Upper lobe of left lung (tissue), 6 donors: ENCODE data around the gene PLCB4. TPM values are rescaled to one million over a fixed set of nuclear protein-coding genes. Genes with fewer than 3 reads are reported as not detected.
A peak's percentile ranks its signal among the peaks of the same experiment; 100 is the strongest.
"Not testable (repeated sequence)": the region's sequence is repeated elsewhere in the genome, so short reads cannot be mapped to it uniquely, and the experiment has no call there.

Experiments used
- ATAC-seq, 2 donors: fragments of 200-7000 bp; cut with Tn5 transposase; one replicate each; pipeline ENCODE4 v1.9.1; 2022; ENCODE audit warnings: mild to moderate bottlenecking in 2 of 2, moderate library complexity in 2 of 2; ENCODE audit not compliant: low FRiP score in 2 of 2
- DNase-seq, 2 donors: peaks; one replicate each; pipeline ENCODE4 v3.0.0-alpha.2; 2019 to 2020
- H3K27ac ChIP-seq, 4 donors: fragments of 200-600 bp; sonication (generic); one replicate each; pipeline ENCODE4 v1.5.1; 2016 to 2019
- H3K27me3 ChIP-seq, 4 donors: fragments of 200-600 bp; sonication (generic); one replicate each; pipeline ENCODE4 v1.5.1; 2017 to 2019
- H3K36me3 ChIP-seq, 4 donors: fragments of 200-600 bp; sonication (generic); one replicate each; pipeline ENCODE4 v1.5.1; 2016 to 2019
- H3K4me1 ChIP-seq, 4 donors: fragments of 200-600 bp; sonication (generic); one replicate each; pipeline ENCODE4 v1.5.1; 2018 to 2019
- H3K4me3 ChIP-seq, 4 donors: fragments of 200-600 bp; sonication (generic); one replicate each; pipeline ENCODE4 v1.5.1; 2017 to 2019; ENCODE audit warnings: mild to moderate bottlenecking in 2 of 4, moderate library complexity in 1 of 4
- H3K9me3 ChIP-seq, 4 donors: fragments of 200-600 bp; sonication (generic); one replicate each; pipeline ENCODE4 v1.5.1; 2018 to 2019
- EP300 ChIP-seq, 4 donors: sonication (generic); formaldehyde crosslinking; IDR thresholded peaks; one replicate each; pipeline ENCODE4 v1.5.1; 2017; ENCODE audit warnings: antibody characterized with exemption in 4 of 4, control low read depth in 2 of 4
- POLR2A ChIP-seq, 4 donors: fragments of 450-650 bp; IDR thresholded peaks; one replicate each; pipeline ENCODE4 v1.5.1; 2016 to 2017; ENCODE audit warnings: antibody characterized with exemption in 4 of 4, mild to moderate bottlenecking in 2 of 4
- POLR2AphosphoS5 ChIP-seq, 2 donors: sonication (generic); formaldehyde crosslinking; IDR thresholded peaks; one replicate each; pipeline ENCODE4 v1.5.1; 2017; ENCODE audit warnings: antibody characterized with exemption in 2 of 2
- WGBS, 2 donors: methylation state at CpG; one replicate each; pipeline ENCODE4 v1.1.5; 2017 to 2018; 5-methylcytosine and 5-hydroxymethylcytosine counted together
- total RNA-seq, 6 donors: library from RNA; depleted of rRNA in 4 of 6; stranded (reverse); fragments of >200 nt in 4 of 6; gene quantifications; one replicate each; pipeline versions ENCODE4 v1.1.0 to v1.2.1, GENCODE V29; 2016 to 2021
- TF ChIP-seq, protein P1 (sequence below), 6 experiments: fragments of 450-650 bp in 4 of 6; fragments of 200-600 bp in 2 of 6; sonication (generic) in 2 of 6; IDR thresholded peaks; one replicate each; pipeline ENCODE4 v1.5.1; 2016 to 2019; ENCODE audit warnings: antibody characterized with exemption in 6 of 6
- donor health status: DM: no; HTN: no; CAD: no; lungs with moderate emphysema.
- donor health status: DM: no; HTN: yes; CAD: no; lungs with severe emphysema.

PLCB4 gene
- total RNA-seq, 6 donors from 2014 or later, result 5.7 to 15.2 (median 8.2) TPM

DNA sequence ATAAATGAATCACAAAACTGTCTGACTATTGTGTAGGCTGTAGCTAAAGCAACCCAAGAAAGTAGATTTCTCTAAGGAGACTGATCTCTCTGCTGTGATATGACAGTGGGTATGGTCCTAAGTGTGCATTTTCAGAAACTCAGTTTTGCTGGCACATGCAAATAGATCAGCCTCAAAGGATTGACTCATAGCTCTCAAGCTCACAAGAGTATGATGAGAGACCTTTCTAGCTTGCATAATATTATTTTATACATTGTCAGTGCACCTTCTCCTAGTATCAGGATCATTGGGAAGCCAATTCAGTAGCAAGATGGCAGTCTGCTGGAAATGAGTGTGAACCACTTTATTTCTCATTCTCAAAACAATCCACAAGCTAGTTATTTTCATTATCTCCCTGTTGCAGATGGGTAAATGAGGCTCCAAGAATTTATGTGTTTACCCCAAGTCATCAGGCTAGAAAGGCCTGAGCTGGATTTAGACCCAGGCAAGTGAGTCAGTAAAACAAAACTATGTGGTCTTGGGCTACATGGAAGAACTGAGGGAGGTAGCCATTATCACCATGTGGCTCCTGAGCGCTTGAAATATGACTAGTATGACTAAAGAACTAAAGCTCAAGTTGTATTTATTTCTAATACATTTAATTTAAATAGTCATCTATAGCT lies 27.9 kb upstream of the PLCB4 start:
- Histone ChIP-seq H3K27me3 (no peaks in the 10 kb centered on the region), H3K27ac (no peak overlapping the region), H3K36me3 (no peaks in the 10 kb centered on the region), H3K4me3 (no peak overlapping the region), H3K4me1 (no peaks in the 10 kb centered on the region), H3K9me3 (no peaks in the 10 kb centered on the region)
- no peak for ATAC-seq
- TF ChIP-seq, protein P1, sequence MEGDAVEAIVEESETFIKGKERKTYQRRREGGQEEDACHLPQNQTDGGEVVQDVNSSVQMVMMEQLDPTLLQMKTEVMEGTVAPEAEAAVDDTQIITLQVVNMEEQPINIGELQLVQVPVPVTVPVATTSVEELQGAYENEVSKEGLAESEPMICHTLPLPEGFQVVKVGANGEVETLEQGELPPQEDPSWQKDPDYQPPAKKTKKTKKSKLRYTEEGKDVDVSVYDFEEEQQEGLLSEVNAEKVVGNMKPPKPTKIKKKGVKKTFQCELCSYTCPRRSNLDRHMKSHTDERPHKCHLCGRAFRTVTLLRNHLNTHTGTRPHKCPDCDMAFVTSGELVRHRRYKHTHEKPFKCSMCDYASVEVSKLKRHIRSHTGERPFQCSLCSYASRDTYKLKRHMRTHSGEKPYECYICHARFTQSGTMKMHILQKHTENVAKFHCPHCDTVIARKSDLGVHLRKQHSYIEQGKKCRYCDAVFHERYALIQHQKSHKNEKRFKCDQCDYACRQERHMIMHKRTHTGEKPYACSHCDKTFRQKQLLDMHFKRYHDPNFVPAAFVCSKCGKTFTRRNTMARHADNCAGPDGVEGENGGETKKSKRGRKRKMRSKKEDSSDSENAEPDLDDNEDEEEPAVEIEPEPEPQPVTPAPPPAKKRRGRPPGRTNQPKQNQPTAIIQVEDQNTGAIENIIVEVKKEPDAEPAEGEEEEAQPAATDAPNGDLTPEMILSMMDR (IDR thresholded peaks at IDR 0.05), result no peak
- TF ChIP-seq POLR2A (IDR thresholded peaks at IDR 0.05) (no peak), POLR2AphosphoS5 (IDR thresholded peaks at IDR 0.05) (no peak), EP300 (IDR thresholded peaks at IDR 0.05) (no peak)
- 89 to 100% methylated on average over 1 of the region's 1 CpG for WGBS, 2 donors
- no peak for DNase-seq

DNA sequence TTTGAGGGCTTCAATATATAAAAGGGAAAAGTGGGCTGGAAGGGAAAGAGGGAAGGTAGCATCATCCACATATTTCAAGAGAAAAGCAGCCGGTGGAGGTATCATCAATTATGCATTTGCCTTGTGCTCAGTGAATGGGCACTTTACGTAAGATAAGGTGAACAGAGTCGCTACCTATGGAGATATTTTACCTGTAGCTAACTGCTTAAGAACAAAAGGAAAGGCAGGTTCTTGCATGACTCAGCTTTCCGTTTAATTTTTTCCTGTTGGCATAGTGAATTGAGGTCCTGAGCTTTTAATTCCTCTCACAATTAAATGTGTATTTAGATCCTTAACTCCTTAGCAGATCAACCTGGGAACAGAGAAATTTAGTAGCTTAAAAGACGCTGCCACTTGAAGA lies 25.5 kb upstream of the PLCB4 start:
- Histone ChIP-seq H3K4me1 (no peaks in the 10 kb centered on the region), H3K9me3 (no peaks in the 10 kb centered on the region), H3K36me3 (no peaks in the 10 kb centered on the region), H3K27ac (no peak overlapping the region), H3K4me3 (no peak overlapping the region), H3K27me3 (no peaks in the 10 kb centered on the region)
- no peak for DNase-seq
- TF ChIP-seq POLR2A (IDR thresholded peaks at IDR 0.05) (no peak), POLR2AphosphoS5 (IDR thresholded peaks at IDR 0.05) (no peak), EP300 (IDR thresholded peaks at IDR 0.05) (no peak)
- TF ChIP-seq, protein P1 (IDR thresholded peaks at IDR 0.05), result no peak
- ATAC-seq, result no peak
- WGBS, 2 donors, result 76 to 85% methylated on average over 5 of the region's 5 CpGs

DNA sequence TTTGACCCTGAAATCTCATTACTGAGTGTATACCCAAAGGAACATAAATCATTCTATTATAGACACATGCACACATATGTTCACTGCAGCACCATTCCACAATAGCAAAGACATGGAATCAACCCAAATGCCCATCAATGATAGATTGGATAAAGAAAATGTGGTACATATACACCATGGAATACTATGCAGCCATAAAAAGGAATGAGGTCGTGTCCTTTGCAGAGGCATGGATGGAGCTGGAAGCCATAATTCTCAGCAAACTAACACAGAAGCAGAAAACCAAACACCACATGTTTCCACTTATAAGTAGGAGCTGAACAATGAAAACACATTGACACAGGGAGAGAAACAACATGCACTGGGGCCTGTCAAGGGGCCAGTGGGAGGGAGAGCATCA lies 21.0 kb upstream of the PLCB4 start:
- WGBS, 2 donors, result 76 to 85% methylated on average over 1 of the region's 1 CpG
- H3K27me3 ChIP-seq, ATAC-seq, H3K27ac ChIP-seq, DNase-seq, H3K4me3 ChIP-seq, H3K4me1 ChIP-seq, H3K9me3 ChIP-seq, H3K36me3 ChIP-seq: not testable (repeated sequence)

DNA sequence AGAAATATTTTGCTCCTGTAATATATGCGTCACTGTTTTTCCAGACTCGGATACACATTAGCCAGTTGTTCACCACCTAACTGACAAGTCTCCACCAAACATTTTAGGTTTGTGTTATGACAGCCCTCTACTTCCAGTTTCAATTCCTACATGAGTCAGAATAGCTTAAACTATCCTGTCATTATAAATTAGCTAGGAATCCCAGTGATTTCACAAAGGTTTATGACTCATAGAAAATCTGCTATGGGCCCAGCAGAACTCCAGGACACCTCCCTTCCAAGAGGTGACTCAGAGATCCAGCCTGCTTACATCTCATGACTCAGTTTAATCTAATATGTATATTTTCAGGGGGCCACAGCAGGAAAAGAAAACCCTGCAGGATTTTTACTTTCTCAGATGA lies 17.4 kb upstream of the PLCB4 start:
- WGBS, 2 donors, result 90 to 93% methylated on average over 2 of the region's 2 CpGs

DNA sequence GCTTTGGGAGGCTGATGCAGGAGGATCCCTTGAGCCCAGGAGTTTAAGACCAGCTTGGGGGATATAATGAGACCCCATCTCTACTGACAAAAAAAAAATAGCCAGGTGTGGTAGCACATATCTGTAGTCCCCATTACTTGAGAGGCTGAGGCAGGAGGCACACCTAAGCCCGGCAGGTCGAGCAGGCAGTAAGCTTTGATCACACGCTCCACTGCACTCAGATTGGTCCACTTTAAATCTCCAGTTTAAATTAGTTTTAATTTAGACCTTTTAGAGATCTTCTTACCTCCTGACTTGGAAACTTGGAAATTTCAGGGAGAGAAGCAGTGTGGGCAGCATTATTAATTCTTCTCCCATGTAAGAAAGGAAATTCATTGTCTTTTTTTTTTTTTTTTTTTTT lies 16.8 kb upstream of the PLCB4 start:
- Histone ChIP-seq H3K27ac (no peak overlapping the region), H3K36me3 (no peaks in the 10 kb centered on the region), H3K9me3 (no peaks in the 10 kb centered on the region), H3K27me3 (no peaks in the 10 kb centered on the region), H3K4me3 (no peak overlapping the region), H3K4me1 (no peaks in the 10 kb centered on the region)
- WGBS, 2 donors, result 83 to 100% methylated on average over 3 of the region's 3 CpGs
- TF ChIP-seq, protein P1 (IDR thresholded peaks at IDR 0.05), result no peak
- TF ChIP-seq POLR2A (IDR thresholded peaks at IDR 0.05) (no peak), POLR2AphosphoS5 (IDR thresholded peaks at IDR 0.05) (no peak), EP300 (IDR thresholded peaks at IDR 0.05) (no peak)
- ATAC-seq, result no peak
- DNase-seq, result no peak

More for the DNA sequence above, 17.4 kb upstream of the PLCB4 start:
- H3K4me3 ChIP-seq, result no peak overlapping the region
- no peaks in the 10 kb centered on the region for H3K27me3 ChIP-seq
- H3K36me3 ChIP-seq, result no peaks in the 10 kb centered on the region
- no peaks in the 10 kb centered on the region for H3K9me3 ChIP-seq
- no peak for DNase-seq
- H3K27ac ChIP-seq, result no peak overlapping the region
- H3K4me1 ChIP-seq, result no peaks in the 10 kb centered on the region
- ATAC-seq, result peak in 1 of 2 donors; percentile 69
- TF ChIP-seq POLR2AphosphoS5 (IDR thresholded peaks at IDR 0.05) (no peak), EP300 (IDR thresholded peaks at IDR 0.05) (no peak), POLR2A (IDR thresholded peaks at IDR 0.05) (no peak)
- TF ChIP-seq, protein P1 (IDR thresholded peaks at IDR 0.05), result no peak
